Activated naive CD8-positive, alpha-beta T cell treated with anti-CD3 and anti-CD28 coated beads, Interleukin-2, amount 50 U/mL, for 16 hours (primary cell): Measurements from ENCODE around the gene SCAMP3.

Source experiments
- DNase-seq: peaks from one replicate; pipeline ENCODE4 v3.0.0-alpha.2; 2020; ENCODE audit warnings: low read depth, low spot score

SCAMP3 gene

DNA sequence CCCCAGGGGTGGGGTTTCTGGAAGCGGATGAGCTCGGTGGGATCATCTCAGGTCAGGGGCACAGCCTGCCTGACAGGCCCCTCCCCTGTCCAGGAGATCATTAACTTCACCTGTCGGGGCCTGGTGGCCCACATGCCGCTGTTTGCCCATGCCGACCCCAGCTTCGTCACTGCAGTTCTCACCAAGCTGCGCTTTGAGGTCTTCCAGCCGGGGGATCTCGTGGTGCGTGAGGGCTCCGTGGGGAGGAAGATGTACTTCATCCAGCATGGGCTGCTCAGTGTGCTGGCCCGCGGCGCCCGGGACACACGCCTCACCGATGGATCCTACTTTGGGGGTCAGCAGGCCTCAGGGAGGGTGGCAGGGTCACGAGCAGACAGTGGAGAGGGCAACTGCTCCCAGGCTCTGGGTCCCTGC, 23.5 kb upstream of the SCAMP3 start:
- no peak for DNase-seq

DNA sequence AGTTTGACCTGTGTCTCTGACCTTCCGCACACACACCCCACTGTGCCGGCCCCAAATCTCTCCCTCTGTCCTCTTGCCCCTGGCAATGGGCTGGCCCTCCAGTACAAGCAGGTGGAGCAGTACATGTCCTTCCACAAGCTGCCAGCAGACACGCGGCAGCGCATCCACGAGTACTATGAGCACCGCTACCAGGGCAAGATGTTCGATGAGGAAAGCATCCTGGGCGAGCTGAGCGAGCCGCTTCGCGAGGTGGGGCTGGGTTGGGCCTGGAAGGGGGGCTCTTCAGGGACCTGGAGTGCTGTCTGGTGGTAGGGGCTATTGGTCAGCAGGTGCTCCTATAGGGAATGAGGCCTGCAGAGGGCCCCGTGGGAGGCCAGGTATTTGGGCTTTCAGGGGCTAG, 22.9 kb upstream of the SCAMP3 start:
- no peak for DNase-seq

DNA sequence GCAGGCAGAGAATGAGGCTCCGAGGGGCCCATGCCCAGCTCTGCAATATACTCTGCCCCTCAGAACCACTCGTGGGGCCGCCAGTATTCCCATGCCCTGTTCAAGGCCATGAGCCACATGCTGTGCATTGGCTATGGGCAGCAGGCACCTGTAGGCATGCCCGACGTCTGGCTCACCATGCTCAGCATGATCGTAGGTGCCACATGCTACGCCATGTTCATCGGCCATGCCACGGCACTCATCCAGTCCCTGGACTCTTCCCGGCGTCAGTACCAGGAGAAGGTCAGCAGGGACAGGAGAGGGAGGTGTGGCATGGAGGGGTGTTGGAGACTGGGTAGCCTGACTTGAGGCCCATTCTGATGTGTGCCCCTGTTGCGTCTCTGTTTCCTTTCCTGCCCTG, 22.3 kb upstream of the SCAMP3 start:
- no peak for DNase-seq

DNA sequence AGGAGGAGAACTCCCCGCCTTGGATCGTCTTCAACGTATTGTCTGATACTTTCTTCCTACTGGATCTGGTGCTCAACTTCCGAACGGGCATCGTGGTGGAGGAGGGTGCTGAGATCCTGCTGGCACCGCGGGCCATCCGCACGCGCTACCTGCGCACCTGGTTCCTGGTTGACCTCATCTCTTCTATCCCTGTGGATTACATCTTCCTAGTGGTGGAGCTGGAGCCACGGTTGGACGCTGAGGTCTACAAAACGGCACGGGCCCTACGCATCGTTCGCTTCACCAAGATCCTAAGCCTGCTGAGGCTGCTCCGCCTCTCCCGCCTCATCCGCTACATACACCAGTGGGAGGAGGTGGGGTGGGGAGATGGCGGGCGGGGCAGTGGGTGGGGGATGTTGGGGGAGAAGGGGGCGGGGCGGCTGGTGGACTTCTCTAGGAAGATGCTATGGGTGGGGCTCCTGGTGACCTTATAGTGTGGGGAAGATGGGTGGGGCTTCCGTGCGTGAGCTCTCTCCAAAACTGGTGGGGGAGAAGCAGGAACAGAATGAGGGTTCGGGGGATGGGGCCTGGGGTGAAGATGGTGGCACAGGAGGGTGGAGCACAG, 20.4 kb upstream of the SCAMP3 start:
- no peak for DNase-seq

DNA sequence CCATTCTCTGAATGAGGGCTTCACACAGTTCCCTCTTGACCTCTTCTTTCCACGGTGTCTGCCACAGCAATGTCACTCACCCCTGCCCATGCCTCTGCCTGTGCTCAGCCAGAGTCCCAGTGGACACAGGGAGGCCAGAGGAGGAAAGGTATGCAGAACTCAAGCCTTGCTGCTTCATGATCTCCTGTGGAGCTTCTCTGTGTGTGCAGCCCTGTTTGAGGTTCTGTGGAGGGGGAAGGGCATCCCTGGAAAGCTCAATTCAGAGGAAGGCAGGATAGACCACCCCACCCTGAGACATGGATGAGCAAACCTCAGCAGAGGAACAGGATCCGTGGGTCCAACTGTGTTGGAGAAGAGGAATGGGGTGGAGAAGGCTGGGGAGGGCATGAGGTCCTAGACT, 17.1 kb upstream of the SCAMP3 start:
- no peak for DNase-seq

DNA sequence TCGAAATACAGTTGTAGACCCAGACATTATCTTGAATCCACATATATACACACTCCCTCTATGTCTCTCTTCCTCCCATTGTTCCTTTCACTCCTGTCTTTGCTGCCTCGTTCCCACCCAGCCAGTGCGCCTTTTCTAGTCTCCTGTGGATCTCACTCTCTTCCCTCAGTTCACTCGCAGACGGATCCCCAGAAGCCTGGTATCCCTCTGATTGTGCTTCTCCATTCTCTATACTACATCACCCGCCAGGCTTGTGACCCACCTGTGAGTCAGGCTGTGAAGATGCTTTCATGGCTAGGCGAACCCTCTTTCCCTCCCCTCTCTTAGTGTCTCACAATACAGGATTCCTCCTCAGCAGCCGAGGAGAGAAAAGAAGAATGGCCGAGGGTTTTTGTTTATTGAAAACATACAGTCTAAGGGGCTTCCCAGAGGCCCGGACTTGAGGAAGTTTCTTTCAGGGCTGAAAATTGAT, 16.6 kb upstream of the SCAMP3 start:
- DNase-seq = no peak

DNA sequence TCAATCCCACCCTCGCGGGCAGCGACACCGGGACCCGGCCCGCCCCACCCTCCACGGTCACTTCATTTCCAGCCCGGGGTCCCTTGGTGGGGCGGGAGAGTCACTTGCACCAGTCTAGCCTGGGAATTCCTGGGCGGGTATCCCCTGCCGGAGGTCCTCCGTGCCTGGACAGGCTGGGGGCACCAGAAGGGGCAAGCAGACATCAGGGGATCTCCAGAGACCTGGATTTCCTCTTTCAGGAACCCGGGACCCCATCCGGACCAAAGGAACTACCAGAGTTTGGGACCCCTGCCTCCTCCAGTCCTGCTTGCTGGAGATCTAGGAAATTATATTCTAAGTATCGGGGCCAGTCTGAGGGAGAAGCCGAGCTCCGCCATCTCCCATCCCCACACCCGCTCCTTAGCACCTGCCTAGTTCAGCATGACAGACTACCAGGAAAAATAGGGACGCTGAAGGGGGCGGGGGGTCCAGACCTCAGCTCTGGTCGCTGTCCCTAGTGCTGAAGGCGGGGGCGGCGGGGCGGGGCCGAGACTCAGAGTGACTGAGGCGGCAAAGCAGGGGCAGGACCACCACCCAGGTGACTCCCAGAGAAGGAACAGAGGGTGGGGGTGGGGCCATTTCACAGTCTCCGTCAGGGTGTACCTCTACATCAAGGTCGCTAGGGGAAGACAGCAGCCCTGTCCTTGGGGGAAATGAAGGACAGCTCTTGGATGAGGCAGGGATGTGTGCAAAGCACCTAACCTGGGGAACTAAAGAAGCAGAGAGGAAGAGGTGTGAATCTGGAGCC, 15.9 kb upstream of the SCAMP3 start:
- peak; percentile 56 for DNase-seq

DNA sequence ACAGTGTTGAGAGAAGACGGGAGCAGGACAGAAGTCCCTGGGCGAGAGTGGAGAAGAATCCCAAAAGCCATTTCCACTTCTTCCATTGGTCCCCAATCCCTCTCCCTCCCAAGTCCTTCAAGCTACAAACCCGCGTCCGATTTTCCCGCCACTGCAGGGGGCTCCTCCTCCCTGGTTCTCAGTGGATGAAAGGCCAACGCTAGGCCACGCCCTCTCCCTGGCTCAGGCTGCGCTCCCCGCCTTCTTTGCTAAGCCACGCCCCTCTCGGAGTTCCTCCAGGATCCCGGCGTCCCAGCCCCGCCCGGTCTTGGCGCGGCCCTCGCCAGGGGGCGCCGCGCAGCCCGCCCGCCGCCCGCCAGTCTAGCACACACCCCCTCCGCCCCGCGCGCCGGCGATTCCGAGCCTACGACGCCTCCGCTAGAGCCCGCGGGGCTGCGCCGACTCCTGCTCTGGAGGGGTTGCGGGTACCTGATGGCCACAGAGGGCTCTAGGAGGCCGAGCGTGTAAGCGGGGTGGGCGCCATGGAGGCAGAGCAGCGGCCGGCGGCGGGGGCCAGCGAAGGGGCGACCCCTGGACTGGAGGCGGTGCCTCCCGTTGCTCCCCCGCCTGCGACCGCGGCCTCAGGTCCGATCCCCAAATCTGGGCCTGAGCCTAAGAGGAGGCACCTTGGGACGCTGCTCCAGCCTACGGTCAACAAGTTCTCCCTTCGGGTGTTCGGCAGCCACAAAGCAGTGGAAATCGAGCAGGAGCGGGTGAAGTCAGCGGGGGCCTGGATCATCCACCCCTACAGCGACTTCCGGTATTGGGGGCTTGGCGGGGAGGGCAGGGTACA, 15.1 kb upstream of the SCAMP3 start, which contains the start of gene HCN3:
TSS of gene HCN3 (plus strand) at position 394 of the 832 bp plus-strand sequence. CDS start at position 522, 128 bp downstream.
- DNase-seq = peak; percentile 88

DNA sequence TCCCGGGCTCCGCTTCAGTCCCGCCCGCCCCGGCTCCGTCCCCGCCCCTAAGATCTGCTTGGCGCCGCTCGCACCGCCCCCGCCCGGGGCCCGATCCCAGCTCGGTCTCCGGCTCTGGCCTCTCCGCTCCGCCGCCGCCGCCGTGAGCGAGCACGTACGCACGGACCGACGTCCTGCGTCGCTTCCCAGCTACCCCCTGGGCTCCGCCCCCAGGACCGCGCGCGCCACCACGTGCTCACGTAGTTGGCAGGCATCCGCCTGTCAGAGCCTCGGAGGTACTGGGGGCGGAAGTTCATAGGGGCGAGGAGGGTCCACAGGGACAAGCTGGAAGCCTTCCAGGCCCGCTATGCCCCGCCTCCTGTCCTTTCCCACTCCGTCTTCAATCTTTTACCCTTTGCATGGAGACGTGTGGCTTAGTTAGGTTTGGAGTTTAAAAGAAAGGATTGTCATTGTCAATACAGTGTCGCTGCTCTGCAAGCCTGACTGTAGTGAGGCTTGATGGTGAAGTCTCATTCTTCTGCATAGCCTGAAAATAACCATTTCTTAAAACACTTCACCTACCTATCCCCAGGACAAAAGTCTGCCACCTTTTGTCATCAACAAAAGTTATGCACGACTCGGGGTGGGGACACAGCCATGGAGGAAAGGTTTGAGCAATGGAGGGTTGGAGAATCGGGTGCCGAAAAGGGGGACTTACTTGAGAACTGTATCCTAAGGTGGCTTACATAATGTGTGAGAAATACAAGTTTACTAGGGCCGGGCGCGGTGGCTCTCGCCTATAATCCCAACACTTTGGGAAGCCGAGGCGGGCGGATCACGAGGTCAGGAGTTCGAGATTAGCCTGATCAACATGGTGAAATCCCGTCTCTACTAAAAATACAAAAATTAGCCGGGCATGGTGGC, 11.4 kb upstream of the SCAMP3 start, which contains the start of gene CLK2:
TSS of gene CLK2 (minus strand) at position 162 of the 903 bp plus-strand sequence. CDS start 2,527 bp downstream, outside the sequence.
- DNase-seq = peak; percentile 95

DNA sequence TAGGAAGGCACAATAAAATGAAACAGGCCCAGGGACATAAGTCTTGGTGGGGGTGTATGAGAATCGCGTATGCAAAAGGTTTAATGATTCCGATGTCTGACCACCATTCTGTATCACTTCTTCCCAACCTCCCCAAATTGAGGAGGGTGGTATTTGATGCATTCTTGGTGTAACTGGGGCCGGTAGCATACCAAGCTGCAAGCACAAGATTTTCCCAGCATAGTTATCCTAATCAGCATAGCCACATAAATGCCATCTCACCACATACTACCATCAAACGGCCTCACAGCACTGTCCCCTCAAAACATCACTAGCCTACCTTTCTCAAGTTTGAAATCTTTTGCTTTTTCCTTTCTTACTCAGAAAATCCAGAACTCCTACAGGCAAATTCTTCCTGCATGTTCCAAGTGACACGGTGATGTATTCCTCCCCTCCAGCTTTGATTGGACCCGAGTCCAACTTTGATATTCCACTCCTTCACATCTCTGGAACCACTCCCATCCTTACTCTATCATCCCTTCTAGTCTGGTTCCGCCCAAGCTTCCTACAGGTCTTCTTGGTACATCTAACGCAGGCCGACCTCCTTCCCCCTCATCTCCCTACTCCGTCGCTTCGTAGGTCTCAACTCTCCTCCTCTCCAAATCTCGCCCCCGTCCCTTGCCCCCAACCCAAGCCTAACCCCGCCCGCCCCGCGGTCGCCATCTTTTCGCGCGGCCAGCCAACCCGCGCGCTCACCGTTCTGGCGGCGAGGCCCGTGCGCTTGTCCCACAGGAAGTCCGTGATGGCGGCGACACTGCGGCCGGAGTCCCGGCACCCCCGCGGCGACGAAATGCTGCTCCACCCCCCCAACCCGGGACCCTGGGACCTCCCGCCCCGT, 10.5 kb upstream of the SCAMP3 start:
- no peak for DNase-seq

DNA sequence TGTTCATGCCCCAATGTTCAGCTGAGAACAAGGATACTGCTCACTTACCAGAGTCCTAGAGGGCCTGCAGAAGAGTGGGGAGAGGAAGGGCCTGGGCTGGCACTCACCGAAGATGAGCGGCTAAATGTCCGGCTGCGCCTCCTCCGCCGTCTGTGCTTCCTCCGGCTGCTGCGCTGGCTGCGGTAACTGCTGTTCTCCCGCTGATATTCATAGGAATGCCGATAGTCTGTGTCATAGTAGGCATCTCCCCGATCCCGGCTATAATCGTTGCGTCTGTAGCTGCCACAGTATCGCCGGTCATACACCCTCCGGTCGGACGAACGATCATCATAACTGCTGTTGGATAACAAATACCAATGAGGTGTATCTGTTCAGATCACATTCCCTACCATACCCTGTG, 7.2 kb upstream of the SCAMP3 start:
- DNase-seq = no peak

DNA sequence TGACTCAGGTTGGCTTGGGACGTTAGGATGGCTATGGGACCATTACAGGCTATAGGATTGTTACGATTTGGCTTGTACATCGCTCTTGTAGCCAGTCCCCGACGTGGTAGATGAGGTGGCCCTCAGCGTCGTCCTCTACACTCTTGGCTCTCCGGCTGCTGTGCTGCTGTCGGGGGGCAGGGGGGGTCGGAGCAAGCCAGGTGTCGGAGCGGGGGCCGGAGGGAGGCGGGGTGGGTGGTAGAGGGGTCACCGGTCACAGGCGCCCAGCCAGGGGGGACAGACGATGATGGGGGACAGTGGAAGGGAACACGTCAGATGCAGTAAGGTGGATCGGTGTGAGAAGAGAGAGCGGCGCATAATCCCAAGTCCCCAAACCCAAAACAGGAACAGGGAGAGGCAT, 6.5 kb upstream of the SCAMP3 start:
- no peak for DNase-seq

DNA sequence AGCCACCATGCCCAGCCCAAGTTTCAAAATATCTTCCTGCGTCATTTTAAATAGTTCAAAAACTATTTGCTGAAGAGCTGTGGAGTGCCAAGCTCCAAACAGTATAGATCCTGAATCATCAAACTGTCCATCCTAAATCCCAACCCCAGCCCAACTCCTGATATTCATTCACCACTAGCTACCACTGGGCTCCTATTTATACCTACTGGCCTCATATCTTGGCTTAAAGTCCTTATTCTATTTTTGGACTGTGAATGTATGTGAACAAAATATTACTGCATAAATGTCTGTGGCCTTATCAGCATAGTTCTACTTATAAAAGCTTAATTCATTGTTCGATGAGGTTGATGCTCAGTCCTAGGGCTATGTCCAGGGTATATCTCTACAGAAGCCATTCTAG, 5.2 kb upstream of the SCAMP3 start:
- DNase-seq = no peak

DNA sequence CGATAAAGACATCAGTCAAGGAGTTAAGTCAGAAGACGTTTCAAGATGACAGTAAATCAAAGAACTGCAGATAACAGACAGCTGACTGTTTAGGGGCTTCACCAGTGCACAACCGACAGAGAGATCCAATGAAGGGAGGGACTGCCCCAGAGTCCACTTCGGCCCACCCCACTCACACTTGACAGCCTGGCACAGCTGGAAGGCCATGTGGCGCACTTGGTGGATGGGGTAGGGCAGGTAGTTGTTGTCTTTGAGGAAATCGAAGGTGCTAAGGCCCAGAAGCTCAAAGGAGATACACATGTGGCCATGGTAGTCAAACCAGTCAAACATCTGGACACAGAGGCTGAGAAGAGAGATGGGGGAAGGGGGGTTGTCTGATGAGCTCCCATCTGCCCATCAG, 4.4 kb upstream of the SCAMP3 start:
- no peak for DNase-seq

DNA sequence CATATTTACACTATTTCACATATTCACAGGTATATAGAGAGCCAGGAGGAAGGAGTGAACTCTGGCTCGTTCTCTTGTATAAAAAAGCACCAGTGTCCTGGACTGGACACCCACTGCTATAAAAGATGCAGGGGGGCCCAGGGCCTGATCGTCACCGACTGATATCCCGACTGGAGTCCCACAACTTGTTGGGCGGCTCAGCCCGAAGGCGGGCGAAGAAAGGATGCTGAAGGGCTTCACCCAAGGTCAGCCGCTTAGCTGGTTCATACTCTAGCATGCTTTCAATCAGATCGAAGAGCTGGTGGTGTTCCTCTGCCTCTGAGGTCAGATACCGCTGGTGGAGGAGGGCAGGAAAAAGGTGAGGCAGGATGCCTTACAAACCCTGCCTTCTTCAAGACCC, 907 bp upstream of the SCAMP3 start:
- DNase-seq = no peak

DNA sequence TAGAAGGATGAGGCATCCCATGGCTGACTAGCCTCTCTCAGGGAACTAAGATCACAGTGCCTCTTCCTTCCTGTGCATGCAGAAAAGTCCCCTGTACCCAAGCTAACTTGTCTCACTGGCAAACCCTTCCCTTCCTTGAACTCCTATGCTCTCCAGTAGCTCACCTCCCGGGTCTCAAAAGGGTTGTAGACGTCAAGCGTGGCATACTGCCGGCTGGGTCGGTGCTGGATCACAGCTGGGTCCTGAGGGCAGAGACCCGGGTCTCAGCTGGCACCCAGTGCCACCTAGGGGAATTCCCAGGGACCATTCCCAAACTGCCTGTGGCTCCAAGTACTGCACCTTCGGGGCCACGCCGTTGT, 688 bp downstream of the SCAMP3 start:
- no peak for DNase-seq

DNA sequence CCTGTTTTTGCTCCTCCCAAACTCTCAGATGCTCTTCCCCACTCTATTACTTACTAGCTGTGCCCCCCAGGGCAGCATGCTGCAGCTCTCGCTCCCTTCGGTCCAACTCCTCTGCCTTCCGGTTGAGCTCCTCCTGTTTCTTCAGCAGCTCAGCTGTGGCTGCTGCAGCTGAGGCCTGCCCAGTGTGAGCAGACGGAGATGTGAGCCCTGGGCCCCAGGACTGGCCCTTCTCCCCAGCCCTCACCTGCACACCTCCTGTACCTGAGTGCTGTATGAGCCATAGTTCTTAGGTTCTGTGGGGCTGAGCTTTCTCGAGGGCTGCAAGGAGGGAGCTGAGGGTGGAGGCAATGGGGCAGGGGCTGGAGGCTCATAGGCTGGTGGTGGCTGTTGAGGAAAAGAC, 1.9 kb downstream of the SCAMP3 start:
- DNase-seq = no peak

DNA sequence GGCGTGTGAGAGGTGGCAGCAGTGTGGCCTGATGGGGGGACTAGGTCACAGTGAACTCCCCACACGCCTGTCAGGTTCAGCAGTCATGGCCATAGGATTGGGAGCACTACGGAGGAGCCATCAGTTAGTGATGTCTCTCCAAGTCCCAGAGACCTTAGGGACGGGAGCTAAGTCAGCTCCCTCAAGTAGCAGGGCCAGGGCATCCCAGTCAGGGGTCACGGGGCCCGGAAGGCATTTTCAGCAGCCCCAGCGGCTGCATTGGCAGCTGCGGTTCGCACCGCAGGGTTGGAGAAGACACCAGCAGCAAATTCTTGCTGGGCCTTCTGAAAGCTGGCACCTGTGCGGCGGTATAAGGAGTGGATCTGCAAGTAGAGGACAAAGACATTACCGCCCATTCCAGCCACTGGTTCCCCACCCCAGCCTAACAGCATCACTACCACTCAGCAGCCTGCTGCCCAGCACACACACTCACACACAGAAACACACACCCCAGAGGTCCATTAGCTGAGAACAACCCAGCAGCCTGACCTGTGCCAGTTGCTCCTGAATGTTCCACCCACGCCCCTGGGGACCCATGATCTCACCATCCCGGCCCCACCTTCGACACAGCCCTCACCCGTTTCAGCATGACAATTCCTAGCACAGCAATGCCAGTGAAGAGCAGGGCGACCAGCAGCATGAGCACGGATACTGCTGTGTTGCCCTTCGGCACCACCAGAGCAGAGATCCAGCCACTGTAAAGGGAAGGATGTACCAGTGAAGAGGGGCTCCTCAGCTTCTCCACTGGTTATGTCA, 5.9 kb downstream of the SCAMP3 start:
- no peak for DNase-seq

DNA sequence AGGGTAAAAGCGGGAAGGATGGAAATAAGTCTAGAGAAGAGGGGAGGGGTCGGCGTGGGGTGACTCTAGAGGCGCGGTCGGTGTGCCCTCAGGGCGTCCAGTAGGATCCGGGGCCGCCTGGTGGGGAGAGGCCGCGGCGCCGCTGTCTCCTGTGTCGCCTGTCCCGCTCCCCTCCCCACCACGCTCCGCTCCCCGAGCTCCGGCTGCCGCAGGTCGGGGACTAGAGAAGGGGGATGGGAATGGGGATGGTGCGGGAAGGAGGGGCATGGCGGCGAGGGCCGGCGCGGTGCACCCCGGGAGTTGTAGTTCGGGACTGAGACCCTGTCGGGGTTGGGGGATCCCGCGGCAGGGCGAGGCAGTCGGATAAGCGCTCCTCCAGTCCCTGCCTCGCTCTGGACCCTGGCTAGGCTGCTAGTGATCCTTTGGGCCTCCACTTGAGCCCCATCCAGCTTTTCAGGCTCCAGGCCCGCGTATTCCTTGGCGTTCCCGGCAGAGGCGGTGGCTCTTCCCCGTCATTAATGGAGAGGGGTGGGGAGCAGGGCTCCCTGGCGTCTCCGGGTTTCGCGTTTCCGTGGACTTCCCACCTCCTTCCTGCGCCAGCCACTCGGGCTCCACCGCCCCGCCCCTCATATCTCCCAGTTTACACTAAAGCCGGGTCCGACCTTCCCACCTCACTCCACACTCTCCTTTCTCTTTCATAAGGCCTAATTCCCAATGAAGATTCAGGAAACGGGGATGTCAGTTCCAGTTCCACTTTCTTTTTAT, 6.7 kb downstream of the SCAMP3 start, which contains the start of gene ENTREP3:
TSS of gene ENTREP3 (minus strand) at position 241 of the 765 bp plus-strand sequence. CDS start 606 bp downstream, outside the sequence.
- peak; percentile 62 for DNase-seq
